ENCODE measurements around the gene TP73.
"Not testable (repeated sequence)": the region's sequence is repeated elsewhere in the genome, so short reads cannot be mapped to it uniquely, and the experiment has no call there.

TP73 gene

DNA sequence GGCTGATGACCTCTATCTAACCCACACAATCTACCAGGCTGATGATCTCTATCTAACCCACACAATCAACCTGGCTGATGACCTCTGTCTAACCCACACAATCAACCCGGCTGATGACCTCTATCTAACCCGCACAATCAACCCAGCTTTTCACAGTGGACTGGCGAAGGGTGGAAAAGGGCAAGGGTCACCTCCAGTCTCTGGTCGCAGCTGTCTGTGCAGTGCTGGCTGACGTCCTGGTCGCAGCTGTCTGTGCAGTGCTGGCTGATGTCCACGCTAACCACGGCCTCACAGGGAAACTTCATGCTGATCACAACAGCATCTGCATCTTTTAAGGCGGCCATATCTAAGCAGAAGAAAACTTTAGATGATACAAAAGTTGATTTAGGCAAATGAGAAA, 87.7 kb downstream of the TP73 start:
- no peak for DNase-seq (ENCODE audit: extremely low read depth in 1 of 2, low read depth in 1 of 2)

DNA sequence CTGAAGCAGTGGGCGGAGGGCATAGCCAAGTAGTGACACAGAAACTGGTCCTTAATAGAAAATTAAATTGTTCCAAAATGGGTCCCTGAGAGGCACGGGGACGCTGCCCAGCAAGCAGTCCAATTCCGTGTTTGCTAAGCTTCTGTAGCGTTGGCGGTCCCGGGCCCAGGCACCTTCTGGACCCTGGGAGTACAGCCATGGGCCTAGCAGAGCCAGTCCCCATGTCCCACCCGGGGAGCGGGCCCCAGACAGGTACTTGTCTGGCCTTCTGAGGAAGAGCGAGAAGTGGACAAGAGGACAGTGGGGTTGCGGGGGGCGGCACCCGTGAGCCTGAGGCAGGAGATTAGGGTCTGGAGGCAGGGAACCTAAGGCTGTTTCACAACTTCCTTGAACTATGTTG, 88.4 kb downstream of the TP73 start:
- no peak for DNase-seq (ENCODE audit: extremely low read depth in 1 of 2, low read depth in 1 of 2)

DNA sequence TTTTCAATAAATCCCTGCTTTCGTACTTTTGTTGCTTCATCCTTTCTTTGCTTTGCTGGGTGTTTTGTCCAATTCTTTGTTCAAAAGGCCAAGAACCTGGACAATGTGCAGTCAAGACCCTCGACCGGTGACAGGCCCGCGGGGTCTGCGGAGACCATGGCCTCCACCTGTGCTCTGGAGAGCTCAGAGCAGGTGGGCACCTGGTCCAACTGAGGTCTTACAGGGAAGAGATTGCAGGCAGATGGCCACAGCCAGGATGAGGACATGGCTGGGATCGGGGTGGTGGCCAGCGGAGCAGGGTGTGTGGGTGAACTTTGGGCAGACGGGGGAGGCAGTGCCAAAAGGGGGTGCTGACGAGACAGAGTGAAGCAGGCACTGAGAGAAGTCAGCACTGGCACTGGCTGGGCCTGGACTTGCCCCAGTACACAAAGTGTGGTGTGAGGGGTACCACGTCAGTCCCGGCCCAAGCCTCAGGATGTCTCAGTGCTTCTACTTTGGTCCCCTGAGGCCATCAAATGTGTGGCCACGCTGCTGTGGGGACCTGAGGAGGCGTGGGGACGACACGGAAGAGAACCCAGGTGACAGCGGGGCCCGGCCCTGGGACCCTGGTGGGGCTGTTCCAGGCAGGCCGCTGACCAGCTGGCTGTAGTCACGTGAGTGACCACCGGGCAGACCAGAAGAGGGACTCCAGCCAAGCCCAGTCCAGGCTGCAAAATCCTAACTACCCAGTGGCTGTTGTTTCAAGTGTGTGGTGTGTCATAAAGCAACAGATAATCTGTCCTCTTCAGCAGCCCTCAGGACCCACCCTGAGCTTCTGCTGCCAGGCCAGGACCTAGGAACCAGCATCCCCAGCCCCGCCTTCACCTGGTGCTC, 89.5 kb downstream of the TP73 start:
- no peak for DNase-seq (ENCODE audit: extremely low read depth in 1 of 2, low read depth in 1 of 2)

DNA sequence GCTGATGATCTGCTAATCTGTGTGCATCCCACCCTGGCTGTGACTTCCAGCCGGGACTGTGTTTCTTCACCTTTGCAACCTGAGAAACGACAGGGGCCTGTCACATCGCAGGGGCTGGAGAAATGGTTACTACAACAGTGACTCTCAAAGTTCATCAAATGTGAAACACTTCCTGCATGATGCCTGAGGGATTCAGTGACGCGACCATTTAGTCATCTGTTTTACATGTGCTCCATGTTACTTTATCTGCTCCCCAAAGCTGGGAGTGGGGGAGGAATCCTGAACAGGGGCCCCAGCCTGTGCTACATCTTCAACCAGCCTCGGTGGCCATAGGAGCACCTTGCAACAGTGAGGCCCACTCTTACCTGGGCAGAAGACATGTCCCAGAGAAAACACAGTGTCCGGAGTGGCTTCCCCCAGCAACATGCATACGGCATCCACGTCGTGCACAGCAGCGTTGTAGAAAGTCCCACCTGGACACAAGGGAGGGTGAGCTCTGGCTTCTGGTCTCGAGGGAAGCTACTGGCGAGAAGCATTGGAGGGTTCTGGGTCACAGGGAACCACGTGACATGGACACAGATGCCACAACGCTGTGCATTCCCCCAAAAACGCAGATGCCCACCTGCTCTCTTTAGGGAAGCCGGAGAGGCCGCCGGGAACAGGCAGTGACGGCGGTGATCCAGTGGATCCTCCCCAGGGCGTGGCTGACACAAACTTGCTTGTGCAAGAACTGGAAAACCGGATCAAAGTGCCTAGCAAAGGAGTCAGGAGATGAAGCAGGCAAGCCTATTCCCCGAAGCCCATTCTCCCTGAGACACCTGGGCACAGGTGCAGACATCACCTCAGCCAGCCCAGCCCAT, 90.4 kb downstream of the TP73 start:
- DNase-seq (ENCODE audit: extremely low read depth in 1 of 2, low read depth in 1 of 2), result no peak

DNA sequence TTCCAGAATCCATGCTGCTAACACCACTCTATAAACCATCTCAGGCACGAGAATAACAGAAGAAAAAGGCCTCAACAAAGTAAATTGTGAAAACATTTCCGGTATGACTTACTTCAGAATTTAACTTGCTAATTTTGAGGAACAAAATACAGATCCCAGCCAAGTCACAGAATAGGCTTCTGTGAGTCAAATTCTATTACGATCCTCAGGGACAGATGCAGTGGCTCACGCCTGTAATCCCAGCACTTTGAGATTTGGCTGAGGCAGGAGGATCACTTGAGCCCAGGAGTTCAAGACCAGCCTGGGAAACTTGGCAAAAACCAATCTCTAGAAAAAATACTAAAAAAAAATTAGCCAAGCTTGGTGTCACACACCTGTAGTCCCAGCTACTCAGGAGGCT, 91.1 kb downstream of the TP73 start:
- DNase-seq (ENCODE audit: extremely low read depth in 1 of 2, low read depth in 1 of 2), result no peak

DNA sequence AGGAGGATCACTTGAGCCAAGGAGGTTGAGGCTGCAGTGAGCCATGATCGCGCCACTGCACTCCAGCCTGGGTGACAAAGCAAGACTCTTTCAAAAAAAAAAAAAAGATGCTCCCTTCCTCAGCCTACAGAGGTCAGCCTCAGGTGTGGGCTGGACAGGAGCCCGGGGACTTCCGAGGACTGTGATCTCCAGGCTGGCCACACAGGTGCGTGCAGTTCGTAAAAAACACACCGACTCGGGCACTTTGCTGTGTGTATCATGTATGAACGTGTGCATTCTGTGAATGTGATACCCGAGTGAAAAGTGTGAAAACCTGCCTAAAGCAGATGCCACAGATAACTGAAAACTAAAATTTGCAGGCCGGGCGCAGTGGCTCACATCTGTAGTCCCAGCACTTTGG, 91.5 kb downstream of the TP73 start:
- no peak for DNase-seq (ENCODE audit: extremely low read depth in 1 of 2, low read depth in 1 of 2)

DNA sequence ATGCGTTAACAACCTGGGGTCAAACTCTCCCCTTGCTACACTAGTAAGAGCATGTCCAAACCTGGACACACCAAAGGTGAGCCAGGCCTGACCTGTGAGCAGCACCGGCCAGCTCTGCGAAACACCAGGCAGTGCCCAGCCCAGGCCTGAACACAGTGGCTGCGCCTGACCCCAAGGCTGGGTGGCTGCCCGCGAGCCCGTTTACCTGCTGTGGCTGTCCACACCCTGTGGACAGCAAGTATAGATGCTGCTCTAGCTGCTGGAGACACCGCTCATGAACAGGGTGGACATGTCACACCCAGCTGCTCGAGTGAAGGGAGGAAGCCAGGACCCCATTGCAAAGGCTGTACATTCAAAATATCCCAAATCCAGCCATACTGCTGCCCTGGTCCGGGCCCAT, 92.3 kb downstream of the TP73 start:
- no peak for DNase-seq (ENCODE audit: extremely low read depth in 1 of 2, low read depth in 1 of 2)

DNA sequence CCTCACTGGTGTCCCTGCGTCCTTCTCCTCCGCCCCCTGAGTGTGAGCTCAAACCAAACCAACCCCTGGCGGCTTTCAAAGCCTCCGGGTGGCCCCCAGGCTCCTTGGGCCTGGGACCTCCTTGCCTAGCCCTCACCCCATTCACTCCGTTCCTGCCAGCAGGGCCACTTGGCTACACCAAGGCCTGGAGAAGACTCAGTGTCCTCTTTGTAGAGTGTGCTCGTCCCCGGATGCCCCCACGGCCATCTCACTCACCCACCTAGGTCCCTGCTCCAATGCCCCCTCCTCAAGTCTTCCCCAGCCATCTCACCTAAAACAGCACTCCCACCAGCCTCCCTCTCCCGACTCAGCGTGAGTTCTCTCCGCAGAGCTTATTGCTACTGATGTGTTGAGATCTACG, 92.8 kb downstream of the TP73 start:
- DNase-seq (ENCODE audit: extremely low read depth in 1 of 2, low read depth in 1 of 2), result no peak

DNA sequence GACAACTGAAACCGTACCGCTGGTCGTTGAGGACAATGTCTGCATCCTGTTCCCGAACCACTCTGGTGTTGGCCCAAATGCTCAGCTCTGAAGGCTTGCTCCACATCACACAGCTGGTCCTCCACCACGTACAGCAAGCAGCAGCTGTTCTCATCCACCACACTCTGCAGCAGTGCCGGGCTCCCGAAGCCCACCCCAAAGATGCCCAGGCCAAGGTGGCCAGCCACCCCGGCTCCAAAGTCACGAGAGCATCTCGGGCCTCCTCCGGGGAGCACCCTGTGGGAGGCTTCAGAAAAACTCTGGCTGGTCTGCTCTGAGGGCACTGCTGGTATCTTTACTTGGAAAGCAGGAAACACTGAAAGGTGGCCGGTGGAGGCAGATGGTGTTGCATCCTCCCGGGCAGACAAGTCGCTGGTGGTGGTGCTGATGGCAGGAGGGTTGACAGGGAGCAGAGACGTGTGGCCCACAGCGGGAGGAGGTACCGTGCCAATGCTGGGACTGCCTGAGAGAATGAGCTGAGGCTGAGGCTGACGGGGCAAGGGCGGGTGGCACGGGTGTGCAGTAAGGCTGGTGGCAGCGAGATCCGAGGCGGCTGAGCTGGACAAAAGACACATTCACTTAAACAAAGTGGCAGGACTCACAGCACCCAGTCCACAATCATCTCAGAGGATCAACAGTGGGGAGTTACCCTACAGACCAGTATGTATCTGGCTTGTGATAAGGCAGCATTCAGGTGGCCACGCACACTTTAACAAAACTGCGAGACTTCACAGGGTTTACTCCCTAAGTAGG, 93.5 kb downstream of the TP73 start:
- no peak for DNase-seq (ENCODE audit: extremely low read depth in 1 of 2, low read depth in 1 of 2)

DNA sequence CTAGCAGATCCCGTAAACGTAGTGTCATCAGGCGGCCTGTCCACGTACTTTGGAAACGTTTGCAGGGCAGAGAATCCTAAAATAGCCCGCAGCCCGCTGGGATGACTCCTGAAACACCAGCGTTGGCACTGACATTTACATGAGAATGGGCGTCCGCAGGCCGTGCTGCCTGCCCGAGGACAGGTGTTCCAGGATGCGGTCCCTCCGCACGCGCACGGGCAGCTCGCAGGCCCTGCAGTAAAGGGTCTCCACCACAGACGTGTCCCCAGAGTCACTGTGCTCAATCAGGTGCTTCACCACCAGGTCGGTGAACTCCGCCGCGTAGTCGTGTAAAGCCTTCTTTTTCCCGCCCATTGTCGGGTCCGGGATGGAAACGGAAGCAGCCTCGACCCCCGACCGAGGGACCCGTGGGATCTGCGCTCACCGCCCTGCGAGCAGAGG, 94.1 kb downstream of the TP73 start:
- no peak for DNase-seq (ENCODE audit: extremely low read depth in 1 of 2, low read depth in 1 of 2)

DNA sequence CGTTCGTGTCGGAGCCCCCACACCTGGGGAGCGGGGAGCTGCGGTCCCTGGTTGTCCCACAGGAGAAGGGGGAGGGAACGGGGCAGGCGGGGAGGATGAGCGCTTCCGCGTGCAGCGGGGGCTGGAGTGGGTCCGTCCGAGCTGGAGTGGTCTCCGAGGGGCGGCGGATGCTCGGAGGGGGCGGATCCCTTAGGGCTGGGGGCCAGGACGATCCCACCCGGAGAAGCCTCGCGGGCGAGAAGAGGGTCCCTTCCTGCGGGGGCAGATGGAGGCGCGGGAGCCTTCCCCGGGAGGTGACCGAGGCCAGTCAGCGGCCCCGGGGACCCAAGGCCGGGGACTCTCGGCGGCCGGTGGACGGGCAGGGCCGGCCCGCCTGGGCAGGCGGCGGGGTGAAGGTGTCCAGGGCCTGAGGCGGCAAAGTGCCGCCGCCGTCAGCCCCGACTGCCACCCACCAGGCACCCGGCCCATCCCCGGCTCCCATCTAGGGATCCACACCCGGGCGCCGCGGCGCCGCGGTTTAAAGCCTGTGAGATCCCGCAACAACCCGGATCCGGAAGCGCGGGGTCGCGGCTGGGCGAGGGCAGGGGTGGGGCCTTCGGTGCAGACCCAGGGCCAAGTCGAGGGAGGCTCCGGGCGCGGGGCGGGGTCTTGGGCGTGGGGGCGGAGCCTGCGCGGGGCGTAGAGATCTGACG, 94.7 kb downstream of the TP73 start:
- DNase-seq (ENCODE audit: extremely low read depth in 1 of 2, low read depth in 1 of 2), result peak; percentile 65 to 78

DNA sequence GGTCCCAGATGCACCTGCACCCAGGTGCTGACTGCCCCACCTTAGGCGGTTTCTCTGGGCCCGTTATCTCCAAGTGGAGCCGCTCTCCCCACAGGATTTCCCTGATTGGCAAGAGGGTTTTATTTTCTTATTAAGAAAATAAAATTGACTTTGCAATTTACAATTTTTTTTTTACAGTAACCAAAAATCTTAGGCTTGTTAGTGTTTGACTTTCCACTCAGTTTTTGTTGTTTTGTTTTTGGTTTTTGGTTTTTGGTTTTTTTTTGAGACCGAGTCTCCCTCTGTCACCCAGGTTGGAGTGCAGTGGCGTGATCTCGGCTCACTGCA, 95.2 kb downstream of the TP73 start:
- no peak for DNase-seq (ENCODE audit: extremely low read depth in 1 of 2, low read depth in 1 of 2)

DNA sequence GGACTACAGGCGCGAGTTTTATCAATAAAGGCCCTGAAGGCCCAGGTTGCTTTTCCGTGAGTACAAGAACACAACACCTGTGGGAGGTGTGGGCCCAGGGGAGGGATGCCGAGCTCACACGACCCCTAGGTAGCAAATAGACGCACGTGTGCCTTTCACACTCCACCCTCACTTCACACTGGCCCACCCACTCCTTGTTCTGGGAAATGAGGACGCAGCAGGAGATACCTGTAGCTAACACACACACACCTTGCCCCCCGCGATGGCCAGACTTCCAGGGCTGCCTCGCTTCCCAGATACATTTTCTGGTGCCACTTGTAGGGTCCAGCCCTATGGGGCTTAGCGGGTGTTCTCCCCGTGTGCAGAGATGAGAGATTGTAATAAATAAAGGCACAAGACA, 95.6 kb downstream of the TP73 start:
- no peak for DNase-seq (ENCODE audit: extremely low read depth in 1 of 2, low read depth in 1 of 2)

DNA sequence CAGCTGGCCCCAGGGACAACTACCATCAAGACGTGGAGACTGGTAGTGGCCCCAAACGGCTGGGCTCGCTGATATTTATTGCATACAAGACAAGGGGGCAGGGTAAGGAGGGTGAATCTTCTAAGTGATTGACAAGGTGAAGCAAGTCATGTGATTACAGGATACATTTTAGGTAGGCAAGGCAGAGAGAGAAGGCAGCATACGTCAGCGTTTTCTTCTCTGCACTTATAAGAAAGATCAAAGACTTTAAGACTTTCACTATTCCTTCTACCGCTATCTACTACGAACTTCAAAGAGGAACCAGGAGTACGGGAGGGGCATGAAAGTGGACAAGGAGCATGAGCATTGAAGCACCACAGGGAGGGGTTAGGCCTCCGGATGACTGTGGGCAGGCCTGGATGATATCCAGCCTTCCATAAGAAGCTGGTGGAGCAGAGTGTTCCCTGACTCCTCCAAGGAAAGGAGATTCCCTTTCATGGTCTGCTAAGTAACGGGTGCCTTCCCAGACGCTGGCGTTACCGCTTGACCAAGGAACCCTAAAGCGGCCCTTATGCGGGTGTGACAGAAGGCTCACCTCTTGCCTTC, 96.1 kb downstream of the TP73 start:
- DNase-seq (ENCODE audit: extremely low read depth in 1 of 2, low read depth in 1 of 2), result not testable (repeated sequence)

DNA sequence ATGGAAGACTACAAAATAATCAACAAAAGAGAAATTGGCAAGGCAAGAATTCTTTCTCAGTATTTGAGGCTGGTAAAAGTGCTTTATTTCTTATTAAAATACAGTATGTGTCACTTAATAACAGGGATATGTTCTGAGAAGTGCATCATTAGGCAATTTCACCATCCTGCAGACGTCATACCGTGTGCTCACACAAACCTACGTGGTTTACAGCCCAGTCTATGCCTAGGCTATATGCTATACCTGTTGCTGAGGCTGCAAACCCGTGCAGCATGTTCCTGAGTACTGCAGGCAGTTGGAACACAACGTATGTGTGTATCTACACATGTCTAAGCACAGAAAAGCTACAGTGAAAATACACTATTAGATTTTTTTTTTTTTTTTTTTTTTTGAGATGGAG, 97.2 kb downstream of the TP73 start:
- no peak for DNase-seq (ENCODE audit: extremely low read depth in 1 of 2, low read depth in 1 of 2)

DNA sequence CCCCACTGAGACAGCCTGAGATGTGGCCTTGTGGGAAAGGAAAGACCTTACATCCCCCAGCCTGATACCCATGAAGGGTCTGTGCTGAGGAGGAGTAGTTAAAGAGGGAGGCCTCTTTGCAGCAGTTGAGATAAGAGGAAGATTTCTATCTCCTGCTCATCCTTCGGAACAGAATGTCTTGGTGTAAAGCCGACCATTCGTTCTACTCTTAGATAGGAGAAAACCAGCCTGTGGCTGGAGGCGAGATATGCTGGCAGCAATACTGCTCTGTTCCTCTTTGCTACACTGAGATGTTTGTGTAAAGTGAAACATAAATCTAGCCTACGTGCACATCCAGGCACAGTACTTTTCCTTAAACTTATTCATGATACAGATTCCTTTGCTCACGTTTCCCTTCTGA, 98.4 kb downstream of the TP73 start:
- no peak for DNase-seq (ENCODE audit: extremely low read depth in 1 of 2, low read depth in 1 of 2)

DNA sequence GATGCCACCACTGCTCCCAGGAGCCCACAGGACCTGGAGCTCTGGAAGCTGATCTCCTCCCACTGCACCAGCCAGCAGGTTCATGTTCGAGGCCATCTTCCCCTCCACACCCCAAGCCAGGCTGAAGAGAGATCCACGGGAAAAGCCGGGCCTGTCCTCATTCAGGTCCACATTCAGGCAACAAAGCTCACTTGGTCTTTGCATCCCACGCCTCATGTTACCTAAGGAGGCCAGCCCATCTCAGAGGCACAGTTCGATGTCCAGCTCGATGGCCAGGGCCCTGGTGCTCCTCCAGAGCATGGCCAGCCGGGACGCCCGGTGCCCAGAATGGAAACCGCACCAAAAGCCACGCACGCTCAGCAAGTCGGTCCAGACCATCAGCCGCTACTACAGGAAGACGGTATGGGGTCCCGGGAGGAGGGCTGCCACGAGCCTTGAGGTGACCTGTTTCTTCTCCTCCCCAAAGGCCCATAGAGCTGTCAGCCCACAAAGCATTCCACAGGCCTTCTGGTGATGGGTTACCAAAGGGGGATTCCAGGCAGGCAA, 100.2 kb downstream of the TP73 start, which contains the start of gene CCDC27:
Gene CCDC27 (plus strand): TSS at position 51 of the 546 bp plus-strand sequence. CDS start 32 bp downstream, at position 83.
- no peak for DNase-seq (ENCODE audit: extremely low read depth in 1 of 2, low read depth in 1 of 2)

DNA sequence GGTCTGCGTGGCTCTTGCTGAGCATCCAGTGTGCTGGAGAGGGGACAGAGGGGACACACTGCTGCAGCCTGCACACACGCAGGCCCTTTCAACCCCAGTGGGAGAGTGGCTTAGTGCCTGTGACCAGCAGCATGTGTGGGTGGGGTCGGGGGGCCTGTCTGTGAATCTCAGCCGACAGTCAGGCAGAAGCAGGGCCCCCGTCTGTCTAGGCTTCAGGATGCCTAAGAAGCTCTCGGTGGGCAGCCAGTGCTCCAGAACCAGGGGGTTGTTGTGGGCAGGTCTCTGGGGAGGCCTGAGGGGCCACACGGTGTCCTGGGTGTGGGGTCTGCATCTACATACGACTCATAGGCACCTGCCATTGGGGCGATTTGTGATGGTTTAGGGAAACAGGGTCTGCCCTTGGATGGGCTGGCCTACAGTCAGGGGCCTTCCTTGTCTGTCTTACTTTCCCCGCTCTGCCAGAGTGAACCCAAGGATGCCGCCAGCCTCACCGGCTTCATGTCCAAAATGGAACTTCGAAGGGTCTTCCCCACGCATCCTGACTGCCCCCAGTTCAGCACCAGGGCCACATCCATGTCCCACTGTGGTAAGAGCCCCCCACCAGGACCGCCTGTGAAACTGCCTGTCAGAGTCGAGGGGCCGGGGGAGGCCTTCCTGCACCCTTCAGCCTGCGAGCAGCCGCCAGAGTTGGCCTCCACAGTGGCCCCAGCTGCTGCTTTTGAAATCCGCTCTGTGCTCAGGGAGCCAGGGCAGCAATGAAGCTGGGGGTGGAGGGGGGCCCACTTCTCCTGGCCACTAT, 101.5 kb downstream of the TP73 start:
- no peak for DNase-seq (ENCODE audit: extremely low read depth in 1 of 2, low read depth in 1 of 2)

DNA sequence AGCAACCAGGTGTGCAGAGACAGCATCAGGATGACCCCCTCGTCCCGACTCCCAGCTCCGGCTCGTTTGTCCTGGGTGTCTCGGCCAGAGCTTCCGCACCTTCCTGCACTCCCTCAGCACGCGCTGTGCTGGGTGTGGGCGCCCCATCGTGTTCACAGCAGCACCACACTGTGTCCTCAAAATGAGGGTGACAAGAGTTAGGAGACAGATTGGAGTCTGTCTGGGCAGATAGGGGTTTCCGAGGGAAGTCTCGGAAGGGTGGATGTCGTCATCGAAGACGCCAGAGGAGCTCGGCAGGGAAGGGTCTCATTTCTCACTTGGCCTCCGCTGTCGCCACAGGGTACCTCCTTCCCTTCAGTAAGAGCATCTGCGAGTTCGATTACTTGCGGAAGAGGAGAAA, 104.1 kb downstream of the TP73 start:
- no peak for DNase-seq (ENCODE audit: extremely low read depth in 1 of 2, low read depth in 1 of 2)
